Renal pelvis (tissue), 4 donors: Measurements from ENCODE around the gene PTPRJ. TPM values are rescaled to one million over a fixed set of nuclear protein-coding genes. Genes with fewer than 3 reads are reported as not detected.

Experiments
- DNase-seq: peaks from one replicate; pipeline ENCODE4 v3.0.0-alpha.2; 2013
- polyA plus RNA-seq, 3 donors: library from polyadenylated mRNA; unstranded; fragments of 120-200 nt; gene quantifications; one replicate each; pipeline ENCODE4 v1.2.1, GENCODE V29; 2013; ENCODE audit not compliant: insufficient read length in 3 of 3

The PTPRJ gene
- polyA plus RNA-seq, 3 donors, result 22.4 to 28.3 (median 23.8) TPM

DNA sequence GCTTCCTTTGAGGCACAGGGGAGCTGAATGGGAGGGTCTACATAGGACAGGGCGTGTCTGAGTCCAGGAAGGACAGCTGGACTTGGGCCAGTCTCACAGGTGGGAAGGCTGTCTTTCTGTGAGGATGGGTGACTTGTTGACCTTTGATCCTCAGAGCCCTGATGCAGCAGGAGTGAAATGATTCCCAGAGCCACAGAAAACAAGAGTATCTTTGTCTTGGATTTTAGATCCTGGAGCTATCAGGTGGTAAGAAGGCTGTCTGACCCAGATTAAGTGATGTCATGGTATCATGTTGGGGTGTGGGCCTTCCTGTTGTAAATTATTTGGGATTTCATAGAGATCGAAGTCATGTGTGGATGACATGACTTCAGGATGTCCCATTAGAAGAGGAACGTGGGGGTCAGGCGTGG lies 15.0 kb downstream of the PTPRJ start:
- no peak for DNase-seq

GRCh38 chr11:47997063-47998053 lies 17.0 kb downstream of the PTPRJ start:
- no peak for DNase-seq

GRCh38 chr11:47998345-47998732 lies 18.0 kb downstream of the PTPRJ start:
- DNase-seq, result no peak

- no peak for DNase-seq
These were observed 18.5 kb downstream of the PTPRJ start for GRCh38 chr11:47998733-47999359.

- DNase-seq, result no peak
These were observed 20.1 kb downstream of the PTPRJ start for GRCh38 chr11:48000432-48000831.

- no peak for DNase-seq
These were observed 21.2 kb downstream of the PTPRJ start for GRCh38 chr11:48001438-48002021.

GRCh38 chr11:48002561-48002960 lies 22.2 kb downstream of the PTPRJ start:
- DNase-seq, result no peak

GRCh38 chr11:48003926-48004325 lies 23.6 kb downstream of the PTPRJ start:
- DNase-seq, result no peak

GRCh38 chr11:48004456-48004855 lies 24.1 kb downstream of the PTPRJ start:
- no peak for DNase-seq

GRCh38 chr11:48005136-48005535 lies 24.8 kb downstream of the PTPRJ start:
- DNase-seq, result no peak

DNA sequence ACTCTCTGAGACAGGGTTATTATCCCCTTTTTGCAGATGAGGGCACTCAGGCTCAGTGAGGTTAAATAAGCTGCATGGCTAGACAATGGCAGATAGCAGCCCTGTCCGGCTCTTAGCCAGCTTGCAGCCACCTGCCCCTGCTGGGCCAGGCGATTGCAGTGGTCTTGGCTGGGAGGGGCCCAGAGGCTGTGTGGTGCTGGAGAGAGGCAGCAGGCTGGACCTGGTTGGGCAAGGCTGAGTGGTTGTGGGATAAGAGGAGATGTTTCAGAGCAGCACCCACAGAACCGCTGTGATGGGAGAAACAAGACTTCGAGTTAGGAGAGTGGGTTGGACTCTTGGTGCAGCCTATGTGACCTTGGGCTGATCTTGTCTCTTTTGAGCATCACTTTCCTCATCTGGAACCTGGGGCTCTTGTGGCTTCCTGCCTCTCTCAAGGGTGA lies 25.5 kb downstream of the PTPRJ start:
- no peak for DNase-seq

DNA sequence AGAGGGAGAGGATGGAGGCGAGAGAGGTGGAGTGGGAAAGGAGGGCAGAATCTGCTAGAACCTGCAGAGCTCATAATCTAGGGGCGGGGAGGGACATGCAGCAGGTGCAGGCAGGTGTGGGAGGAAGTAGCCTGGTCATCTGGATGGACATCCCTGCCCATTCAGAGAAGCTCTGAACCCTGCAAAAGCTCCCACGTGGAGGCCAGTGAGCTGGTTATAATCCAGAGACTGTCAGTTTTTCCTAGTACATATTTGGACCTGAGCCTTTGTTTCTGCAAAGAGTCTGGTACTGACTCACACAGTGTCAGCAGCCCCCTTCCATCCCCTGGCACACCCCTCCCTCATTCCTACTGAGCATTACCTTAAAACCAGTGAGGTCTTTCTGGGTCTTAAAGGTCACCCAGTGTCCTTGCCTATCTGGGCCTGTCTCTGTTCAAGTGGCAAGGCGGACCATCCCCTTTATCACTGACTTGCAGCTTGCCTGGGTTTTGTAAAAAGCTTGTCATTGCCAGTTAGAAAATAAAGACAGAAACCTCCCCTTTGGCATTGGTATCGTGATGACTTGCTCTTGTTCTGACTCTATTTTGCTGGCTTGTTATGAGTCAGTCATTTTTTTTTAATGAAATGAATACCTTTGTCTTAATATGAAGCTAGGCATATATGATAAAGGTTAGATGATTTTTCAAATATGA lies 26.1 kb downstream of the PTPRJ start:
- no peak for DNase-seq

GRCh38 chr11:48007677-48008076 lies 27.3 kb downstream of the PTPRJ start:
- DNase-seq, result no peak

- DNase-seq, result no peak
These were observed 28.6 kb downstream of the PTPRJ start for GRCh38 chr11:48008951-48009270.

DNA sequence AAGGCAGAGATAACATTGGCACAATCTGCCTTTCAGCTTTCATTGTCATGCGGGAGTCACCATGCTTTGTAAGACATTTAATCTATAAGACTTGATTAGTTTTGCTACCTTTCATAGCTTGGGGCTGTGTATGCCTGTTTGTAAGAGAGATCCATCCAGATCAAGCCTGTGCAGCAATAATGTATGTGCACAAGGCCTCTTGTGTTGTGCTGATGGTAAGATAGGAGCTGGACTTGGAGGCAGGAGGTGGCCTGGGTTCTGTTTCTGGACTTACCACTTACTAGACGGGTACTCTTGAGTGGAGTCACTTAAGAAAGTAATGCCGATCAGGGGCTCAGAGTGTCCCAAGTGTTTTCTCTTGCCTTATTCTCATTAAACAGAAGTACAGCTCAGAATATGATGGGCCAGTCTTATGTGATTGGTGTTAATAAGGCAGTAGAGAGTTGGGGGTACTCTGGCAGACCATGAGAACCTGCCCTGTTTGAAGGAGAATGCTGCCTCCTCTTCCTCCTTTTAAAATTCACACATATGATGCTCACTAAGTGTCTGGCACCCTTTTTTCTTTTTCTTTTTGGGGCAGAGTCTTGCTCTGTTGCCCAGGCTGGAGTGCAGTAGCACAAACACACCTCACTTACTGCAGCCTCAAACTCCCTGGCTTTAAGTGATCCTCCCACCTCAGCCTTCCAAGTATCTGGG lies 30.9 kb downstream of the PTPRJ start:
- no peak for DNase-seq

DNA sequence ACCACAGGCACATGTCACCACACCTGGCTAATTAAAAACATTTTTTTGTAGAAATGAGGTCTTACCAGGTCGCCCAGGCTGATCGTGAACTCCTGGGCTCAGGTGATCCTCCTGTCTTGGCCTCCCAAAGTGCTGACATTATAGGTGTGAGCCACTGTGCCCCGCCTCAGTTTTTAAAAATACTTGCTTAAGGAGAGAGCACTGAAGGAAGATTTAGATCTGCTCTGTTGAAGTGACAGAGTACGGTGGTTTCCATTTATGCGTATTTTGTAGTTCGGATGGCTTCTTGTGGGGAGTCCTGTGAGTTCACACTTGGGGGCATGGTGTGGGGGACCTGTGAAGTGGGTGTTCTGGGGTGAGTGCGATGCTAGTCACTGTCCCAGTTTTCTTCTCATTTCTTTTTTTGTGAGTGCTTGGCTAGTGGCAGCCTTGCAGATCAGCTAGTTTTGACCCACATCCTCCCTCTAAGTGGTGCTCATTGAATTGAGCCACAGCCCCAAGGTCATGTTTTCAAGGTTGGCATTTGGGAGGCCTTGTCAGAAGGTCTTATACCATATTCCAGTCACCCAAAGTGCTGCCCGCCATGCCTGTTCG lies 31.5 kb downstream of the PTPRJ start:
- DNase-seq, result no peak

- DNase-seq, result no peak
These were observed 33.0 kb downstream of the PTPRJ start for GRCh38 chr11:48013269-48013901.

DNA sequence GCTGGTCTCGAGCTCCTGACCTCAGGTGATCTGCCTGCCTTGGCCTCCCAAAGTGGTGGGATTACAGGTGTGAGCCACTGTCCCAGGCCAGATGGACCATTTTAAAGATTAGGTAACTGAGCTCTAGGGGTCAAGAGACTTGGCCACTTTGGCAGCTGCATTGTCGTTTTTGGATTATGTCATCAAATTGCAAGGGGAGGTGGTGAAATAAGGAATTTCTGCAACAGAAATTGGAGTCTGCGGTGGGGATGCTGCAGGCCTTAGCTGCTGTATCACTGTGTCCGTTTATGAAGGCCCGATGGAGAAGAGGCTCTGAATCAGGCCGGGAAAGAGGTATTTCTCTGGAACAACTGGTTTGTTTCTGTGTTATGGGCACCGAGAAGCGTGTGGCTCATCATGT lies 34.6 kb downstream of the PTPRJ start:
- DNase-seq, result no peak

- DNase-seq, result no peak
These were observed 36.9 kb downstream of the PTPRJ start for GRCh38 chr11:48017105-48017830.
